Right lobe of liver (tissue), 4 donors: ENCODE results near the gene ZNF710.

Experiments
- POLR2A ChIP-seq: fragments of 450-650 bp; IDR thresholded peaks from one replicate; pipeline ENCODE4 v1.6.1; 2017; ENCODE audit warnings: antibody characterized with exemption, mild to moderate bottlenecking
- TF ChIP-seq, protein P1 (sequence below), 4 donors: fragments of 200-600 bp in 3 of 4; fragments of 450-650 bp in 1 of 4; IDR thresholded peaks; one replicate each; pipeline versions ENCODE4 v1.5.1 to v1.8.0; 2016 to 2022; ENCODE audit warnings: antibody characterized with exemption in 4 of 4, mild to moderate bottlenecking in 2 of 4
- donor health status: DM: no; HTN: no; CAD: no.
- donor health status: DM: no; HTN: no; CAD: no.
- donor health status: DM: no; HTN: yes; CAD: no.

DNA sequence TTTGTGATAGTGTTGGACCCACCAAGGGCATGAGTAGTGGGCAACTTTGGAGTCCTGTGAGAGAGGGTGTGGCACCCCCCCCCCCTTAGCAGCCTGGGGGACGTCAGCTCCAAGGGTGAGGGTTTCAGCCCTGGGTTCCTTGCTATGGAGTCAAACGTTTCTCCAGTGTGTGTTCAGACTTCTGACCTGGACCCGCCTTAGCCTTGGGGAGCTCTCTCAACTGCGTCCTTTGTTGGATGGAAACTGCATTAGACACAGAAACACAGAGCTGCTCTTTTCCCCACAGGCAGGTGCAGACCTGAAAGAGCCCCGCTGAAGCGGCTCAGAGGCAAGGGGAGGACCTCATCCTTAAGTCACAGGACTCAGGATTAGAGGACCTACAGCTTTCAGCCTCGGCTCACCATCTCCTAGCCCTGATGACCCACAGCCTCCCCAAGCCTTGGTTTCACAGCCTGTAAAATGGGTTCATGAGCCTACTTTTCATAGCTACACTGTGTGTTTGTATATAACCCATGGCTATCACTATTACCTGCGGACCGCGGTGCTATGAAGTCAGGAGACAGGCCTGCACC is 19.9 kb downstream of the ZNF710 start:
- TF ChIP-seq, protein P1, sequence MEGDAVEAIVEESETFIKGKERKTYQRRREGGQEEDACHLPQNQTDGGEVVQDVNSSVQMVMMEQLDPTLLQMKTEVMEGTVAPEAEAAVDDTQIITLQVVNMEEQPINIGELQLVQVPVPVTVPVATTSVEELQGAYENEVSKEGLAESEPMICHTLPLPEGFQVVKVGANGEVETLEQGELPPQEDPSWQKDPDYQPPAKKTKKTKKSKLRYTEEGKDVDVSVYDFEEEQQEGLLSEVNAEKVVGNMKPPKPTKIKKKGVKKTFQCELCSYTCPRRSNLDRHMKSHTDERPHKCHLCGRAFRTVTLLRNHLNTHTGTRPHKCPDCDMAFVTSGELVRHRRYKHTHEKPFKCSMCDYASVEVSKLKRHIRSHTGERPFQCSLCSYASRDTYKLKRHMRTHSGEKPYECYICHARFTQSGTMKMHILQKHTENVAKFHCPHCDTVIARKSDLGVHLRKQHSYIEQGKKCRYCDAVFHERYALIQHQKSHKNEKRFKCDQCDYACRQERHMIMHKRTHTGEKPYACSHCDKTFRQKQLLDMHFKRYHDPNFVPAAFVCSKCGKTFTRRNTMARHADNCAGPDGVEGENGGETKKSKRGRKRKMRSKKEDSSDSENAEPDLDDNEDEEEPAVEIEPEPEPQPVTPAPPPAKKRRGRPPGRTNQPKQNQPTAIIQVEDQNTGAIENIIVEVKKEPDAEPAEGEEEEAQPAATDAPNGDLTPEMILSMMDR (IDR thresholded peaks at IDR 0.05), result no peak
- no peak for TF ChIP-seq POLR2A
